Measurements from ENCODE around the gene LRRC8A. TPM values are rescaled to one million over a fixed set of nuclear protein-coding genes. Genes with fewer than 3 reads are reported as not detected.

LRRC8A gene
- total and polyA plus RNA-seq, 2 of the 13 experiments (the other 11 are each of a cell fraction or from before 2014, with no cell fraction given), result 16.1 to 40.6 TPM

GRCh38 chr9:128927731-128928411, 45.9 kb downstream of the LRRC8A start (continued):
- TF ChIP-seq ZBTB4 (CRISPR knock-in tag; IDR thresholded peaks at IDR 0.05; ENCODE audit: borderline replicate concordance) (no peak), ZFP90 (CRISPR knock-in tag; IDR thresholded peaks at IDR 0.05; ENCODE audit: borderline replicate concordance) (no peak), SAP130 (CRISPR knock-in tag; IDR thresholded peaks at IDR 0.05; ENCODE audit: low read depth) (peak; percentile 32; the same call in 1 of the 2 replicates), XBP1 (CRISPR knock-in tag; IDR thresholded peaks at IDR 0.05) (no peak), ATF2 (CRISPR knock-in tag; IDR thresholded peaks at IDR 0.05) (peak; percentile 48; the same call in 1 of the 2 replicates), ZNF564 (CRISPR knock-in tag; IDR thresholded peaks at IDR 0.05) (no peak), SNRNP70 (IDR thresholded peaks at IDR 0.05; ENCODE audit: low read depth, low read length) (no peak), ZNF598 (CRISPR knock-in tag; IDR thresholded peaks at IDR 0.05; ENCODE audit: borderline replicate concordance) (0 out of 2 replicates have a peak, but pooled peaks have one; percentile 27), ZNF30 (CRISPR knock-in tag; IDR thresholded peaks at IDR 0.05) (no peak), HIC2 (CRISPR knock-in tag; IDR thresholded peaks at IDR 0.05; ENCODE audit: low read depth) (no peak), ZNF75D (CRISPR knock-in tag; IDR thresholded peaks at IDR 0.05; ENCODE audit: borderline replicate concordance) (0 out of 2 replicates have a peak, but pooled peaks have one; percentile 30), ZFP62 (CRISPR knock-in tag; IDR thresholded peaks at IDR 0.05) (no peak), NR3C1 (CRISPR knock-in tag; IDR thresholded peaks at IDR 0.05) (no peak), HOXA3 (CRISPR knock-in tag; IDR thresholded peaks at IDR 0.05) (0 out of 2 replicates have a peak, but pooled peaks have one; percentile 21), SALL1 (CRISPR knock-in tag; IDR thresholded peaks at IDR 0.05) (peak; percentile 67), FOXP4 (CRISPR knock-in tag; IDR thresholded peaks at IDR 0.05) (0 out of 2 replicates have a peak, but pooled peaks have one; percentile 14), IRF2 (CRISPR knock-in tag; IDR thresholded peaks at IDR 0.05) (0 out of 2 replicates have a peak, but pooled peaks have one; percentile 30), FOSL2 (CRISPR knock-in tag; IDR thresholded peaks at IDR 0.05) (peak; percentile 31; the same call in 1 of the 2 replicates), ZNF772 (CRISPR knock-in tag; IDR thresholded peaks at IDR 0.05) (0 out of 2 replicates have a peak, but pooled peaks have one; percentile 29), RARA (CRISPR knock-in tag; IDR thresholded peaks at IDR 0.05) (no peak)
